HepG2 (cell line): ENCODE measurements around the gene MYOM1. TPM values are rescaled to one million over a fixed set of nuclear protein-coding genes. Genes with fewer than 3 reads are reported as not detected.

ENCODE experiments used
- ATAC-seq: fragments of 200-7000 bp; cut with Tn5 transposase; 3 replicates; pipeline ENCODE4 v1.9.1; 2020; ENCODE audit warnings: mild to moderate bottlenecking, moderate library complexity
- BruUV-seq: library from RNA; stranded (reverse); fragments of 400-500 nt; replicated peaks from 2 replicates; lab custom pipeline; 2021; lab: Mats Ljungman, UMichigan
- CTCF ChIA-PET: fragments of 300-600 bp; formaldehyde crosslinking; extraction: SDS; loops from one replicate; lab custom pipeline; 2021; ENCODE audit warnings: low total read pairs, inconsistent platforms, low intra/inter-chr PET ratio; lab: Yijun Ruan, JAX
- POLR2A ChIA-PET: fragments of 350-600 bp; sonication (Branson Sonifier 250); formaldehyde crosslinking; loops from one replicate; lab custom pipeline; 2020; ENCODE audit warnings: antibody characterized with exemption, inconsistent platforms; lab: Yijun Ruan, JAX
- DNase-seq: peaks from one replicate; pipeline ENCODE4 v3.0.0-alpha.2; 2015; ENCODE audit warnings: low spot score
- FAIRE-seq: peaks from 3 replicates; lab custom pipeline; 2011; peaks lifted over from hg19 to GRCh38; lab: Jason Lieb, UNC
- H2AFZ ChIP-seq: one replicate; pipeline ENCODE4 v1.6.1; 2011; ENCODE audit warnings: low read length, inconsistent platforms
- H3K27ac ChIP-seq: fragments of 300-600 bp; 3 replicates; pipeline ENCODE4 v1.8.0; 2011; ENCODE audit warnings: mixed run types, mild to moderate bottlenecking, mixed read lengths, low read length, inconsistent platforms; ENCODE audit not compliant: insufficient read depth; ENCODE audit errors: extremely low read length
- H3K27me3 ChIP-seq, 2 experiments: fragments of 200-600 bp in 1 of 2; 2 replicates in 1 of 2; 3 replicates in 1 of 2; pipeline versions ENCODE4 v1.6.0 to v1.8.0; 2011; ENCODE audit warnings: low read length in 2 of 2, mild to moderate bottlenecking in 2 of 2, moderate library complexity in 2 of 2, inconsistent platforms in 1 of 2; ENCODE audit not compliant: insufficient read depth in 2 of 2, control insufficient read depth in 1 of 2
- H3K36me3 ChIP-seq, 2 experiments: fragments of 200-600 bp in 1 of 2; replicated peaks in 1 of 2; 2 replicates in 1 of 2; 3 replicates in 1 of 2; pipeline versions ENCODE4 v1.5.1 to v1.8.0; 2011; ENCODE audit warnings: low read length in 2 of 2, inconsistent platforms in 1 of 2; ENCODE audit not compliant: insufficient read depth in 2 of 2, control insufficient read depth in 1 of 2
- H3K4me1 ChIP-seq: 2 replicates; pipeline ENCODE4 v1.5.1; 2012; ENCODE audit warnings: low read length, inconsistent platforms; ENCODE audit not compliant: insufficient read depth
- H3K4me2 ChIP-seq: 2 replicates; pipeline ENCODE4 v1.6.0; 2011; ENCODE audit warnings: low read depth, low read length, inconsistent platforms
- H3K4me3 ChIP-seq, 3 experiments: fragments of 200-600 bp in 1 of 3; sonication (generic), shearing (Covaris generic) in 1 of 3; replicated peaks in 1 of 3; 2 replicates each; pipeline ENCODE4 v1.5.1; 2011 to 2016; ENCODE audit warnings: low read length in 3 of 3, inconsistent platforms in 2 of 3, low read depth in 2 of 3, mild to moderate bottlenecking in 2 of 3, control low read depth in 1 of 3, mixed read lengths in 1 of 3; ENCODE audit not compliant: insufficient read depth in 1 of 3
- H3K79me2 ChIP-seq: one replicate; pipeline ENCODE4 v1.6.1; 2011; ENCODE audit warnings: low read length, inconsistent platforms; ENCODE audit not compliant: insufficient read depth
- H3K9ac ChIP-seq: 2 replicates; pipeline ENCODE4 v1.6.0; 2011; ENCODE audit warnings: mild to moderate bottlenecking, low read depth, low read length, inconsistent platforms; ENCODE audit not compliant: insufficient read depth
- H3K9me3 ChIP-seq: 2 replicates; pipeline ENCODE4 v1.5.1; 2012; ENCODE audit warnings: mild to moderate bottlenecking, low read length
- H4K20me1 ChIP-seq: 2 replicates; pipeline ENCODE4 v1.6.0; 2011; ENCODE audit warnings: inconsistent platforms, mild to moderate bottlenecking, low read length, moderate library complexity; ENCODE audit not compliant: insufficient read depth
- KAT2B ChIP-seq: fragments of 150-350 bp; IDR thresholded peaks from 2 replicates; pipeline ENCODE4 v1.6.1; 2014; ENCODE audit warnings: low read depth, low read length, borderline replicate concordance
- PLSCR1 ChIP-seq: sonication (generic); formaldehyde crosslinking; IDR thresholded peaks from 2 replicates; pipeline ENCODE4 v1.5.0; 2020; ENCODE audit warnings: missing genetic modification reagents, mild to moderate bottlenecking, borderline replicate concordance
- SP140L ChIP-seq: sonication (generic); formaldehyde crosslinking; IDR thresholded peaks from 2 replicates; pipeline ENCODE4 v1.4.0; 2020; ENCODE audit warnings: missing genetic modification reagents, borderline replicate concordance
- SRSF4 ChIP-seq: fragments of 200-400 bp; formaldehyde crosslinking; IDR thresholded peaks from one replicate; pipeline ENCODE4 v1.6.1; 2018; ENCODE audit warnings: mild to moderate bottlenecking, low read depth, low read length, moderate library complexity; ENCODE audit not compliant: poor library complexity, severe bottlenecking
- TRIM24 ChIP-seq: sonication (generic); formaldehyde crosslinking; IDR thresholded peaks from 2 replicates; pipeline ENCODE4 v1.8.0; 2022; ENCODE audit warnings: mild to moderate bottlenecking, missing genetic modification reagents
- ZBTB7A ChIP-seq: sonication (generic); formaldehyde crosslinking; IDR thresholded peaks from 2 replicates; pipeline ENCODE4 v1.8.0; 2022; ENCODE audit warnings: mild to moderate bottlenecking, missing genetic modification reagents
- ZNF256 ChIP-seq: sonication (generic); formaldehyde crosslinking; conservative IDR thresholded peaks from 2 replicates; pipeline ENCODE4 v1.4.0; 2020; ENCODE audit warnings: missing genetic modification reagents
- ZNF619 ChIP-seq: sonication (generic); formaldehyde crosslinking; IDR thresholded peaks from 2 replicates; pipeline ENCODE4 v1.4.0; 2020; ENCODE audit warnings: mild to moderate bottlenecking, missing genetic modification reagents
- WGBS: methylation state at CpG from one replicate; pipeline ENCODE4 v1.1.6; 2017; ENCODE audit warnings: low lambda C conversion rate; 5-methylcytosine and 5-hydroxymethylcytosine counted together
- in situ Hi-C: cut with HindIII; loops from 2 replicates; pipeline ENCODE4 v1.10.0; 2017; ENCODE audit warnings: low pct_unique_long_range_greater_than_20kb; ENCODE audit not compliant: extremely low pct_ligation_motif_present
- intact Hi-C: fragments of 100-400 bp; cut with micrococcal nuclease; formaldehyde crosslinking; loops from one replicate; pipeline ENCODE4 v1.10.0; 2022; ENCODE audit not compliant: unreplicated experiment
- polyA plus RNA-seq, 8 experiments: library from polyadenylated mRNA; depleted of rRNA in 3 of 8; stranded (reverse) in 7 of 8; unstranded in 1 of 8; fragments of >200 nt; fragmentation: Illumina TruSeq in 4 of 8; extraction: Trizol in 4 of 8; gene quantifications; 2 replicates each; pipeline versions ENCODE4 v1.2.1 to v1.2.3, GENCODE V29; 2011 to 2016; ENCODE audit warnings: low read depth in 4 of 8, missing spikeins in 1 of 8, mixed read lengths in 1 of 8; ENCODE audit not compliant: insufficient read depth in 1 of 8
- total RNA-seq, 5 experiments: library from RNA; depleted of rRNA; stranded (reverse); fragments of >200 nt; fragmentation: Illumina TruSeq; extraction: Trizol; gene quantifications; 2 replicates each; pipeline ENCODE4 v1.2.3, GENCODE V29; 2016; ENCODE audit warnings: low read depth in 1 of 5
- TF ChIP-seq, protein P1 (sequence below): sonication (generic); formaldehyde crosslinking; IDR thresholded peaks from 2 replicates; pipeline ENCODE4 v1.5.0; 2020; ENCODE audit warnings: mild to moderate bottlenecking, missing genetic modification reagents
- TF ChIP-seq, protein P2 (sequence below): sonication (generic); formaldehyde crosslinking; IDR thresholded peaks from 2 replicates; pipeline ENCODE4 v1.4.0; 2020; ENCODE audit warnings: missing genetic modification reagents
- TF ChIP-seq, protein P3 (sequence below): sonication (generic); formaldehyde crosslinking; IDR thresholded peaks from 2 replicates; pipeline ENCODE4 v1.5.0; 2020; ENCODE audit warnings: mild to moderate bottlenecking, missing genetic modification reagents
- TF ChIP-seq, protein P4 (sequence below): sonication (generic); formaldehyde crosslinking; IDR thresholded peaks from 2 replicates; pipeline ENCODE4 v1.4.0; 2020; ENCODE audit warnings: missing genetic modification reagents, low read depth, mild to moderate bottlenecking, borderline replicate concordance
- TF ChIP-seq, protein P5 (sequence below): sonication (generic); formaldehyde crosslinking; IDR thresholded peaks from 2 replicates; pipeline ENCODE4 v1.4.0; 2020; ENCODE audit warnings: missing genetic modification reagents

The MYOM1 gene
- total and polyA plus RNA-seq, 2 of the 13 experiments (the other 11 are each of a cell fraction or from before 2014, with no cell fraction given) = 0.46 to 0.98 TPM

DNA sequence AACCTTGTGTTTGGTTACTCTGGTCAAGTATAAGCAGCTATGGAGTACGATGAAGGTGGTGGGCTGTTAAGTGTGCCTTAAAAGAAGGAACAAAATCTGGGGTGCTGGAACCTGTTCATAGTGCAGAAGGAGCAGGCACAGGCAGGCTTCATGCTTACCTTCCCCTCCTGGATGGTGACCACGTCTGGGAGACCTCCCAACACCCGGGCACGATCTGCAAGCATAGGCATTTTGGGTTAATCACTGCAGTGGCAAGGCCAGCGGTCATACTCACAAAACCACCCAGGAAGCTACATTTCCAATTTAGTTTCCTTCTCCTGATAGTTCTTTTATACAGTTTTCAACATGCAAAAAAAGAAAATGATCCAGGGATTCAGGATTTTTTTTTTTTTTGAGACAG is 148.1 kb downstream of the MYOM1 start (continued):
- TF ChIP-seq, protein P1, sequence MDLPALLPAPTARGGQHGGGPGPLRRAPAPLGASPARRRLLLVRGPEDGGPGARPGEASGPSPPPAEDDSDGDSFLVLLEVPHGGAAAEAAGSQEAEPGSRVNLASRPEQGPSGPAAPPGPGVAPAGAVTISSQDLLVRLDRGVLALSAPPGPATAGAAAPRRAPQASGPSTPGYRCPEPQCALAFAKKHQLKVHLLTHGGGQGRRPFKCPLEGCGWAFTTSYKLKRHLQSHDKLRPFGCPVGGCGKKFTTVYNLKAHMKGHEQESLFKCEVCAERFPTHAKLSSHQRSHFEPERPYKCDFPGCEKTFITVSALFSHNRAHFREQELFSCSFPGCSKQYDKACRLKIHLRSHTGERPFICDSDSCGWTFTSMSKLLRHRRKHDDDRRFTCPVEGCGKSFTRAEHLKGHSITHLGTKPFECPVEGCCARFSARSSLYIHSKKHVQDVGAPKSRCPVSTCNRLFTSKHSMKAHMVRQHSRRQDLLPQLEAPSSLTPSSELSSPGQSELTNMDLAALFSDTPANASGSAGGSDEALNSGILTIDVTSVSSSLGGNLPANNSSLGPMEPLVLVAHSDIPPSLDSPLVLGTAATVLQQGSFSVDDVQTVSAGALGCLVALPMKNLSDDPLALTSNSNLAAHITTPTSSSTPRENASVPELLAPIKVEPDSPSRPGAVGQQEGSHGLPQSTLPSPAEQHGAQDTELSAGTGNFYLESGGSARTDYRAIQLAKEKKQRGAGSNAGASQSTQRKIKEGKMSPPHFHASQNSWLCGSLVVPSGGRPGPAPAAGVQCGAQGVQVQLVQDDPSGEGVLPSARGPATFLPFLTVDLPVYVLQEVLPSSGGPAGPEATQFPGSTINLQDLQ = no peak
- TF ChIP-seq ZBTB7A (CRISPR knock-in tag) = no peak
- TF ChIP-seq, protein P2, sequence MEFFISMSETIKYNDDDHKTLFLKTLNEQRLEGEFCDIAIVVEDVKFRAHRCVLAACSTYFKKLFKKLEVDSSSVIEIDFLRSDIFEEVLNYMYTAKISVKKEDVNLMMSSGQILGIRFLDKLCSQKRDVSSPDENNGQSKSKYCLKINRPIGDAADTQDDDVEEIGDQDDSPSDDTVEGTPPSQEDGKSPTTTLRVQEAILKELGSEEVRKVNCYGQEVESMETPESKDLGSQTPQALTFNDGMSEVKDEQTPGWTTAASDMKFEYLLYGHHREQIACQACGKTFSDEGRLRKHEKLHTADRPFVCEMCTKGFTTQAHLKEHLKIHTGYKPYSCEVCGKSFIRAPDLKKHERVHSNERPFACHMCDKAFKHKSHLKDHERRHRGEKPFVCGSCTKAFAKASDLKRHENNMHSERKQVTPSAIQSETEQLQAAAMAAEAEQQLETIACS (CRISPR knock-in tag) = no peak
- no peak for TF ChIP-seq PLSCR1
- no peak for TF ChIP-seq ZNF619
- no peak for TF ChIP-seq ZNF256 (CRISPR knock-in tag)
- no peak for TF ChIP-seq TRIM24 (CRISPR knock-in tag)

- Histone ChIP-seq H3K9me3 (no peaks in the 10 kb centered on the region), H3K4me2 (no peak overlapping the region), H3K36me3 (no peaks in the 10 kb centered on the region), H4K20me1 (no peaks in the 10 kb centered on the region), H3K4me1 (peaks cover 27% of the 10 kb centered on the region), H3K27ac (no peak overlapping the region), H2AFZ (no peak overlapping the region), H3K79me2 (no peaks in the 10 kb centered on the region), H3K4me3 (no peak overlapping the region), H3K9ac (no peak overlapping the region), H3K27me3 (no peaks in the 10 kb centered on the region)
- 79% methylated on average over 5 of the region's 5 CpGs for WGBS
- DNase-seq = no peak
- in situ Hi-C loops (loop anchor here (10.0 to 25.0 kb wide), 2 partner anchors 135 to 392 kb away; partner anchors contain the start of gene TGIF1), intact Hi-C loops (no loop called here)
- ChIA-PET POLR2A (no interaction called here), CTCF (no interaction called here)
- BruUV-seq = no TSS peak
- ATAC-seq = no peak
- FAIRE-seq = no peak
- TF ChIP-seq, protein P3, sequence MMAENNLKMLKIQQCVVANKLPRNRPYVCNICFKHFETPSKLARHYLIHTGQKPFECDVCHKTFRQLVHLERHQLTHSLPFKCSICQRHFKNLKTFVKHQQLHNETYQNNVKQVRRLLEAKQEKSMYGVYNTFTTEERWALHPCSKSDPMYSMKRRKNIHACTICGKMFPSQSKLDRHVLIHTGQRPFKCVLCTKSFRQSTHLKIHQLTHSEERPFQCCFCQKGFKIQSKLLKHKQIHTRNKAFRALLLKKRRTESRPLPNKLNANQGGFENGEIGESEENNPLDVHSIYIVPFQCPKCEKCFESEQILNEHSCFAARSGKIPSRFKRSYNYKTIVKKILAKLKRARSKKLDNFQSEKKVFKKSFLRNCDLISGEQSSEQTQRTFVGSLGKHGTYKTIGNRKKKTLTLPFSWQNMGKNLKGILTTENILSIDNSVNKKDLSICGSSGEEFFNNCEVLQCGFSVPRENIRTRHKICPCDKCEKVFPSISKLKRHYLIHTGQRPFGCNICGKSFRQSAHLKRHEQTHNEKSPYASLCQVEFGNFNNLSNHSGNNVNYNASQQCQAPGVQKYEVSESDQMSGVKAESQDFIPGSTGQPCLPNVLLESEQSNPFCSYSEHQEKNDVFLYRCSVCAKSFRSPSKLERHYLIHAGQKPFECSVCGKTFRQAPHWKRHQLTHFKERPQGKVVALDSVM = peak; percentile 68
- TF ChIP-seq SP140L (no peak), KAT2B (no peak), SRSF4 (no peak)
- TF ChIP-seq, protein P4, sequence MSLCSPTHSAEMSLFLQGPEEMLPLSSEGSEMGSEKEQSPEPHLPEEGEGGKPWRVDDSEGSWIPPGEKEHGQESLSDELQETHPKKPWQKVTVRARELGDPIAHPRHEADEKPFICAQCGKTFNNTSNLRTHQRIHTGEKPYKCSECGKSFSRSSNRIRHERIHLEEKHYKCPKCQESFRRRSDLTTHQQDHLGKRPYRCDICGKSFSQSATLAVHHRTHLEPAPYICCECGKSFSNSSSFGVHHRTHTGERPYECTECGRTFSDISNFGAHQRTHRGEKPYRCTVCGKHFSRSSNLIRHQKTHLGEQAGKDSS (CRISPR knock-in tag) = no peak
- TF ChIP-seq, protein P5, sequence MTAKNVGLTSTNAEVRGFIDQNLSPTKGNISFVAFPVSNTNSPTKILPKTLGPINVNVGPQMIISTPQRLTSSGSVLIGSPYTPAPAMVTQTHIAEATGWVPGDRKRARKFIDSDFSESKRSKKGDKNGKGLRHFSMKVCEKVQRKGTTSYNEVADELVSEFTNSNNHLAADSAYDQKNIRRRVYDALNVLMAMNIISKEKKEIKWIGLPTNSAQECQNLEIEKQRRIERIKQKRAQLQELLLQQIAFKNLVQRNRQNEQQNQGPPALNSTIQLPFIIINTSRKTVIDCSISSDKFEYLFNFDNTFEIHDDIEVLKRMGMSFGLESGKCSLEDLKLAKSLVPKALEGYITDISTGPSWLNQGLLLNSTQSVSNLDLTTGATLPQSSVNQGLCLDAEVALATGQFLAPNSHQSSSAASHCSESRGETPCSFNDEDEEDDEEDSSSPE (CRISPR knock-in tag) = no peak
These were observed 149.9 kb downstream of the MYOM1 start for GRCh38 chr18:3069671-3070433.
